ENCODE measurements around the gene G3BP2. TPM values are rescaled to one million over a fixed set of nuclear protein-coding genes. Genes with fewer than 3 reads are reported as not detected.
A peak's percentile ranks its signal among the peaks of the same experiment; 100 is the strongest.

Gene G3BP2
- total and polyA plus RNA-seq, 9 of the 15 experiments (the other 6 are each of a cell fraction or from before 2014, with no cell fraction given) = 25.2 to 222 (median 130) TPM

DNA sequence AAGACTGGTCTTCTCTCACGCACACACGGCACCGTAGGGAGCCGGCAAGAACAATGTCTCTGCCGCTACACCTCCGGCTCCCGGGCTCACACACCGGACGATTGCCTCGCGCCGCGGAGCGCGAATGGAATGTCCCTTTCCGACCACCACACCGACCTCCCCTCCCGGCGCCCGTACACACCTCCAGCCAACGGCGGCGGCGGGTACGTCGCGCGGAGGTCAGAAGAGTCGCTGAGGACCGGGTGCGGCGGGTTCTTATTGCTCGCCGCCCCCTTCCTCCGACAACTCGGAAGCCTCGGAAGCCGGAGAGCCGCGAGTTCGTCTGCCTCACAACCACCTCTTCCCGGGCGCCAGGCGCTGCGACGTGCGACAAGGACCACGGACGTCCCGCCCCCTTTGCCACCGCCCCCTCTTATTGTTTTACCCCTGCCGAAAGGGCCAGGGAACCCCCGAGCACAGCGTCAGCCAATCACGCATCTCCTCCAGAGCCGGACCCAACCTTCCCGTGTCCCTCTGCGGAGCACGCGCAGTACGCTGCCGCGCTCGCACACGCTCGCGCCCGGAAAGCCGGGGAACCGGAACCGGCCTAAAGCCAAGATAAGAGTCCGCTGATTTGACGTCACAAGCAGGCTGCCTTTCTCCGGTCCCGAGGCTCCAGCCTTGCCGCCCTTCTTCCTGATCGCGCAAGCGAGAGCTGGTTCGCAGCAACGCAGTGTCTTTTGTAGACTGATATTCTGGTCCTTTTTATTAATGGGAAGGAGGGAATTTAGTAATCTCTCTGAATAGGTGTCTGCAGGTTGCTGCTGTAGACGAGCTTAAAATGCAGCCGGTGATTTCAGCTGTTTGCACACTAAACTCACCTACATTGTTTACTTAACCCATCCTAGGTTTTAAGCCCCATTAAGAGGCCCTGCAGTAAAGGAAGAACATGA lies at the start of gene G3BP2 (continued):
- no peak for TF ChIP-seq HNRNPL (IDR thresholded peaks at IDR 0.05; ENCODE audit: low read depth, low read length)
- TF ChIP-seq ZFX (CRISPR knock-in tag; IDR thresholded peaks at IDR 0.05) = peak; percentile 85
- TF ChIP-seq, protein P1, sequence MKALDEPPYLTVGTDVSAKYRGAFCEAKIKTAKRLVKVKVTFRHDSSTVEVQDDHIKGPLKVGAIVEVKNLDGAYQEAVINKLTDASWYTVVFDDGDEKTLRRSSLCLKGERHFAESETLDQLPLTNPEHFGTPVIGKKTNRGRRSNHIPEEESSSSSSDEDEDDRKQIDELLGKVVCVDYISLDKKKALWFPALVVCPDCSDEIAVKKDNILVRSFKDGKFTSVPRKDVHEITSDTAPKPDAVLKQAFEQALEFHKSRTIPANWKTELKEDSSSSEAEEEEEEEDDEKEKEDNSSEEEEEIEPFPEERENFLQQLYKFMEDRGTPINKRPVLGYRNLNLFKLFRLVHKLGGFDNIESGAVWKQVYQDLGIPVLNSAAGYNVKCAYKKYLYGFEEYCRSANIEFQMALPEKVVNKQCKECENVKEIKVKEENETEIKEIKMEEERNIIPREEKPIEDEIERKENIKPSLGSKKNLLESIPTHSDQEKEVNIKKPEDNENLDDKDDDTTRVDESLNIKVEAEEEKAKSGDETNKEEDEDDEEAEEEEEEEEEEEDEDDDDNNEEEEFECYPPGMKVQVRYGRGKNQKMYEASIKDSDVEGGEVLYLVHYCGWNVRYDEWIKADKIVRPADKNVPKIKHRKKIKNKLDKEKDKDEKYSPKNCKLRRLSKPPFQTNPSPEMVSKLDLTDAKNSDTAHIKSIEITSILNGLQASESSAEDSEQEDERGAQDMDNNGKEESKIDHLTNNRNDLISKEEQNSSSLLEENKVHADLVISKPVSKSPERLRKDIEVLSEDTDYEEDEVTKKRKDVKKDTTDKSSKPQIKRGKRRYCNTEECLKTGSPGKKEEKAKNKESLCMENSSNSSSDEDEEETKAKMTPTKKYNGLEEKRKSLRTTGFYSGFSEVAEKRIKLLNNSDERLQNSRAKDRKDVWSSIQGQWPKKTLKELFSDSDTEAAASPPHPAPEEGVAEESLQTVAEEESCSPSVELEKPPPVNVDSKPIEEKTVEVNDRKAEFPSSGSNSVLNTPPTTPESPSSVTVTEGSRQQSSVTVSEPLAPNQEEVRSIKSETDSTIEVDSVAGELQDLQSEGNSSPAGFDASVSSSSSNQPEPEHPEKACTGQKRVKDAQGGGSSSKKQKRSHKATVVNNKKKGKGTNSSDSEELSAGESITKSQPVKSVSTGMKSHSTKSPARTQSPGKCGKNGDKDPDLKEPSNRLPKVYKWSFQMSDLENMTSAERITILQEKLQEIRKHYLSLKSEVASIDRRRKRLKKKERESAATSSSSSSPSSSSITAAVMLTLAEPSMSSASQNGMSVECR (CRISPR knock-in tag; IDR thresholded peaks at IDR 0.05) = peak; percentile 18; the same call in 1 of the 2 replicates
- TF ChIP-seq, protein P2, sequence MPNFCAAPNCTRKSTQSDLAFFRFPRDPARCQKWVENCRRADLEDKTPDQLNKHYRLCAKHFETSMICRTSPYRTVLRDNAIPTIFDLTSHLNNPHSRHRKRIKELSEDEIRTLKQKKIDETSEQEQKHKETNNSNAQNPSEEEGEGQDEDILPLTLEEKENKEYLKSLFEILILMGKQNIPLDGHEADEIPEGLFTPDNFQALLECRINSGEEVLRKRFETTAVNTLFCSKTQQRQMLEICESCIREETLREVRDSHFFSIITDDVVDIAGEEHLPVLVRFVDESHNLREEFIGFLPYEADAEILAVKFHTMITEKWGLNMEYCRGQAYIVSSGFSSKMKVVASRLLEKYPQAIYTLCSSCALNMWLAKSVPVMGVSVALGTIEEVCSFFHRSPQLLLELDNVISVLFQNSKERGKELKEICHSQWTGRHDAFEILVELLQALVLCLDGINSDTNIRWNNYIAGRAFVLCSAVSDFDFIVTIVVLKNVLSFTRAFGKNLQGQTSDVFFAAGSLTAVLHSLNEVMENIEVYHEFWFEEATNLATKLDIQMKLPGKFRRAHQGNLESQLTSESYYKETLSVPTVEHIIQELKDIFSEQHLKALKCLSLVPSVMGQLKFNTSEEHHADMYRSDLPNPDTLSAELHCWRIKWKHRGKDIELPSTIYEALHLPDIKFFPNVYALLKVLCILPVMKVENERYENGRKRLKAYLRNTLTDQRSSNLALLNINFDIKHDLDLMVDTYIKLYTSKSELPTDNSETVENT (CRISPR knock-in tag; IDR thresholded peaks at IDR 0.05) = no peak; the same call in 1 of the 2 replicates
- TF ChIP-seq ZNF311 (CRISPR knock-in tag; IDR thresholded peaks at IDR 0.05) = no peak
- TF ChIP-seq ZNF444 (CRISPR knock-in tag; IDR thresholded peaks at IDR 0.05) = no peak
- TF ChIP-seq HEY1 (CRISPR knock-in tag; IDR thresholded peaks at IDR 0.05; ENCODE audit: borderline replicate concordance) = no peak
- no peak for TF ChIP-seq TGIF2 (CRISPR knock-in tag; IDR thresholded peaks at IDR 0.05)
- TF ChIP-seq, protein P3, sequence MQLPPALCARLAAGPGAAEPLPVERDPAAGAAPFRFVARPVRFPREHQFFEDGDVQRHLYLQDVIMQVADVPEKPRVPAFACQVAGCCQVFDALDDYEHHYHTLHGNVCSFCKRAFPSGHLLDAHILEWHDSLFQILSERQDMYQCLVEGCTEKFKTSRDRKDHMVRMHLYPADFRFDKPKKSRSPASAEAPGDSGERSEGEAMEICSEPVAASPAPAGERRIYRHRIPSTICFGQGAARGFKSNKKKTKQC (CRISPR knock-in tag; IDR thresholded peaks at IDR 0.05) = no peak; the same call in none of the 2 replicates
- TF ChIP-seq DDX20 (tag; IDR thresholded peaks at IDR 0.05; ENCODE audit: low read depth) = no peak
- TF ChIP-seq FOXJ2 (tag; IDR thresholded peaks at IDR 0.05) = no peak
- TF ChIP-seq RBM25 (IDR thresholded peaks at IDR 0.05; ENCODE audit: low read depth, low read length, severe bottlenecking) = no peak
- no peak for TF ChIP-seq PRMT5 (CRISPR knock-in tag; IDR thresholded peaks at IDR 0.05)
- TF ChIP-seq ZKSCAN1 (IDR thresholded peaks at IDR 0.05; ENCODE audit: low read depth, low read length) = 0 out of 2 replicates have a peak, but pooled peaks have one; percentile 8
- TF ChIP-seq PHB (CRISPR knock-in tag; IDR thresholded peaks at IDR 0.05) = no peak
- TF ChIP-seq HDAC6 (IDR thresholded peaks at IDR 0.05; ENCODE audit: low read depth, low read length) = no peak
- peak; percentile 31; the same call in 1 of the 2 replicates for TF ChIP-seq CEBPG (CRISPR knock-in tag; IDR thresholded peaks at IDR 0.05)
- no peak for TF ChIP-seq CEBPG (tag; conservative IDR thresholded peaks at IDR 0.05 in 1 of 2, IDR thresholded peaks at IDR 0.05 in 1 of 2)
- no peak for TF ChIP-seq RHOXF2B (CRISPR knock-in tag; conservative IDR thresholded peaks at IDR 0.05)
- TF ChIP-seq ZNF24 (IDR thresholded peaks at IDR 0.05) = peak; percentile 12; the same call in 1 of the 2 replicates
- no peak for TF ChIP-seq ZNF347 (CRISPR knock-in tag; IDR thresholded peaks at IDR 0.05; ENCODE audit: low read depth)
- TF ChIP-seq ZNF282 (CRISPR knock-in tag; IDR thresholded peaks at IDR 0.05) = no peak

Data from K562 (cell line).